ENCODE measurements around the gene MEI4.

DNA sequence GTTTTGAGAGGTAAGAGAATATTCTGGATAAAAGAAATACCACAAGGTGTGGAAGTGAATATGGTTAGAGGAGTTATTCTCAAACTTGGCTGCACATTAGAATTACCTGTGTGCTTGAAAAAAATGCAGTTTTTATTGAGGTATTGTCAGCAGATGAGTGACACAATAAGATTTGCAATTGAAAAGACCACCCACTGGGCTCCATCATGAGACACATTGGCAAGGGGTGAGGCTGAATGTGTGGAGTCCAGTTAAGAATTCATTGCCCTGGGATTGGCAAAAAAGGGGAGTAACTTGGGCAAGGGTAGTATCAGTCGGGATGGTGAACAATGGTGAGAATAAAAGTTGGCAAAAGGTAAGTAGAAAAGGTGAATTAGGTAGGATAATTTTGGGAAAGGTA is 63.5 kb downstream of the MEI4 start:
- TF ChIP-seq, protein P1, sequence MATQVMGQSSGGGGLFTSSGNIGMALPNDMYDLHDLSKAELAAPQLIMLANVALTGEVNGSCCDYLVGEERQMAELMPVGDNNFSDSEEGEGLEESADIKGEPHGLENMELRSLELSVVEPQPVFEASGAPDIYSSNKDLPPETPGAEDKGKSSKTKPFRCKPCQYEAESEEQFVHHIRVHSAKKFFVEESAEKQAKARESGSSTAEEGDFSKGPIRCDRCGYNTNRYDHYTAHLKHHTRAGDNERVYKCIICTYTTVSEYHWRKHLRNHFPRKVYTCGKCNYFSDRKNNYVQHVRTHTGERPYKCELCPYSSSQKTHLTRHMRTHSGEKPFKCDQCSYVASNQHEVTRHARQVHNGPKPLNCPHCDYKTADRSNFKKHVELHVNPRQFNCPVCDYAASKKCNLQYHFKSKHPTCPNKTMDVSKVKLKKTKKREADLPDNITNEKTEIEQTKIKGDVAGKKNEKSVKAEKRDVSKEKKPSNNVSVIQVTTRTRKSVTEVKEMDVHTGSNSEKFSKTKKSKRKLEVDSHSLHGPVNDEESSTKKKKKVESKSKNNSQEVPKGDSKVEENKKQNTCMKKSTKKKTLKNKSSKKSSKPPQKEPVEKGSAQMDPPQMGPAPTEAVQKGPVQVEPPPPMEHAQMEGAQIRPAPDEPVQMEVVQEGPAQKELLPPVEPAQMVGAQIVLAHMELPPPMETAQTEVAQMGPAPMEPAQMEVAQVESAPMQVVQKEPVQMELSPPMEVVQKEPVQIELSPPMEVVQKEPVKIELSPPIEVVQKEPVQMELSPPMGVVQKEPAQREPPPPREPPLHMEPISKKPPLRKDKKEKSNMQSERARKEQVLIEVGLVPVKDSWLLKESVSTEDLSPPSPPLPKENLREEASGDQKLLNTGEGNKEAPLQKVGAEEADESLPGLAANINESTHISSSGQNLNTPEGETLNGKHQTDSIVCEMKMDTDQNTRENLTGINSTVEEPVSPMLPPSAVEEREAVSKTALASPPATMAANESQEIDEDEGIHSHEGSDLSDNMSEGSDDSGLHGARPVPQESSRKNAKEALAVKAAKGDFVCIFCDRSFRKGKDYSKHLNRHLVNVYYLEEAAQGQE (IDR thresholded peaks at IDR 0.05; ENCODE audit: insufficient replicate concordance, low read depth), result no peak
- TF ChIP-seq, protein P2, sequence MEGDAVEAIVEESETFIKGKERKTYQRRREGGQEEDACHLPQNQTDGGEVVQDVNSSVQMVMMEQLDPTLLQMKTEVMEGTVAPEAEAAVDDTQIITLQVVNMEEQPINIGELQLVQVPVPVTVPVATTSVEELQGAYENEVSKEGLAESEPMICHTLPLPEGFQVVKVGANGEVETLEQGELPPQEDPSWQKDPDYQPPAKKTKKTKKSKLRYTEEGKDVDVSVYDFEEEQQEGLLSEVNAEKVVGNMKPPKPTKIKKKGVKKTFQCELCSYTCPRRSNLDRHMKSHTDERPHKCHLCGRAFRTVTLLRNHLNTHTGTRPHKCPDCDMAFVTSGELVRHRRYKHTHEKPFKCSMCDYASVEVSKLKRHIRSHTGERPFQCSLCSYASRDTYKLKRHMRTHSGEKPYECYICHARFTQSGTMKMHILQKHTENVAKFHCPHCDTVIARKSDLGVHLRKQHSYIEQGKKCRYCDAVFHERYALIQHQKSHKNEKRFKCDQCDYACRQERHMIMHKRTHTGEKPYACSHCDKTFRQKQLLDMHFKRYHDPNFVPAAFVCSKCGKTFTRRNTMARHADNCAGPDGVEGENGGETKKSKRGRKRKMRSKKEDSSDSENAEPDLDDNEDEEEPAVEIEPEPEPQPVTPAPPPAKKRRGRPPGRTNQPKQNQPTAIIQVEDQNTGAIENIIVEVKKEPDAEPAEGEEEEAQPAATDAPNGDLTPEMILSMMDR (IDR thresholded peaks at IDR 0.05; ENCODE audit: insufficient read depth, low read length), result no peak
- TF ChIP-seq GABPA (IDR thresholded peaks at IDR 0.05; ENCODE audit: low read depth) (no peak), POLR2AphosphoS5 (IDR thresholded peaks at IDR 0.05; ENCODE audit: low read depth) (no peak)
